Tibial nerve (tissue), 4 donors: ENCODE results near the gene PLA2G4A.

Experiments
- CTCF ChIP-seq, 5 experiments: fragments of 200-600 bp in 3 of 5; fragments of 450-650 bp in 2 of 5; sonication (generic) in 3 of 5; IDR thresholded peaks; one replicate each; pipeline ENCODE4 v1.5.1; 2016 to 2019; ENCODE audit warnings: antibody characterized with exemption in 5 of 5, mild to moderate bottlenecking in 3 of 5, moderate library complexity in 2 of 5
- EP300 ChIP-seq, 2 donors: sonication (generic); formaldehyde crosslinking; IDR thresholded peaks; one replicate each; pipeline ENCODE4 v1.6.1; 2017; ENCODE audit warnings: antibody characterized with exemption in 2 of 2, mild to moderate bottlenecking in 1 of 2
- POLR2A ChIP-seq, 2 donors: fragments of 450-650 bp; IDR thresholded peaks; one replicate each; pipeline ENCODE4 v1.6.1; 2017; ENCODE audit warnings: antibody characterized with exemption in 2 of 2, mild to moderate bottlenecking in 2 of 2, moderate library complexity in 2 of 2

GRCh38 chr1:187001198-187001889 lies 172.6 kb downstream of the PLA2G4A start:
- TF ChIP-seq CTCF (IDR thresholded peaks at IDR 0.05) (no peak), POLR2A (IDR thresholded peaks at IDR 0.05) (no peak), EP300 (IDR thresholded peaks at IDR 0.05) (peak in 1 of 2 donors; percentile 57)
